HepG2 (cell line): ENCODE results near the gene EML2. TPM values are rescaled to one million over a fixed set of nuclear protein-coding genes. Genes with fewer than 3 reads are reported as not detected.

Experiments used
- ARID2 ChIP-seq: sonication (generic); formaldehyde crosslinking; IDR thresholded peaks from 2 replicates; pipeline ENCODE4 v1.8.1; 2022; ENCODE audit warnings: mild to moderate bottlenecking, missing genetic modification reagents, borderline replicate concordance
- DDIT3 ChIP-seq: sonication (generic); formaldehyde crosslinking; IDR thresholded peaks from 2 replicates; pipeline ENCODE4 v1.4.0; 2020; ENCODE audit warnings: mild to moderate bottlenecking, missing genetic modification reagents
- FOXP1 ChIP-seq, 2 experiments: fragments of 450-650 bp in 1 of 2; IDR thresholded peaks; 2 replicates each; pipeline ENCODE4 v1.6.1; 2017 to 2018; ENCODE audit warnings: antibody characterized with exemption in 1 of 2
- HMGXB4 ChIP-seq, 2 experiments: sonication (generic) in 1 of 2; formaldehyde crosslinking in 1 of 2; IDR thresholded peaks; 2 replicates each; pipeline versions ENCODE4 v1.4.0 to v1.6.1; 2018 to 2020; ENCODE audit warnings: missing genetic modification reagents in 2 of 2, borderline replicate concordance in 1 of 2, low read depth in 1 of 2, mild to moderate bottlenecking in 1 of 2, missing biosample characterization in 1 of 2
- HNRNPUL1 ChIP-seq: fragments of 200-400 bp; formaldehyde crosslinking; IDR thresholded peaks from 2 replicates; pipeline ENCODE4 v1.6.1; 2017; ENCODE audit warnings: low read depth, mild to moderate bottlenecking, low read length, moderate library complexity
- HOXA5 ChIP-seq: sonication (generic); formaldehyde crosslinking; IDR thresholded peaks from 2 replicates; pipeline ENCODE4 v1.4.0; 2020; ENCODE audit warnings: missing genetic modification reagents
- MBD4 ChIP-seq: IDR thresholded peaks from 2 replicates; pipeline ENCODE4 v1.6.1; 2012; ENCODE audit warnings: low read length, inconsistent platforms, borderline replicate concordance
- MTA3 ChIP-seq: sonication (generic); formaldehyde crosslinking; IDR thresholded peaks from 2 replicates; pipeline ENCODE4 v1.4.0; 2020; ENCODE audit warnings: missing genetic modification reagents
- MTERF4 ChIP-seq: sonication (generic); formaldehyde crosslinking; IDR thresholded peaks from 2 replicates; pipeline ENCODE4 v1.8.0; 2023; ENCODE audit warnings: mild to moderate bottlenecking, missing genetic modification reagents
- MXD1 ChIP-seq: sonication (generic); formaldehyde crosslinking; IDR thresholded peaks from 2 replicates; pipeline ENCODE4 v1.4.0; 2020; ENCODE audit warnings: mild to moderate bottlenecking, missing genetic modification reagents
- NCOA1 ChIP-seq: sonication (generic); formaldehyde crosslinking; IDR thresholded peaks from 2 replicates; pipeline ENCODE4 v1.9.0; 2021; ENCODE audit warnings: missing genetic modification reagents
- RAD51 ChIP-seq: fragments of 450-650 bp; IDR thresholded peaks from 2 replicates; pipeline ENCODE4 v1.6.1; 2016; ENCODE audit warnings: borderline replicate concordance
- REST ChIP-seq, 2 experiments: IDR thresholded peaks; 2 replicates each; pipeline ENCODE4 v1.6.1; 2011 to 2012; ENCODE audit warnings: low read length in 2 of 2, borderline replicate concordance in 1 of 2, low read depth in 1 of 2, mild to moderate bottlenecking in 1 of 2, moderate library complexity in 1 of 2
- TAF1 ChIP-seq: sonication (generic); formaldehyde crosslinking; IDR thresholded peaks from 2 replicates; pipeline ENCODE4 v1.4.0; 2020; ENCODE audit warnings: missing genetic modification reagents
- TGIF2 ChIP-seq: IDR thresholded peaks from 2 replicates; pipeline ENCODE4 v1.6.1; 2016; ENCODE audit warnings: control low read depth, missing compliant biosample characterization
- ZBTB20 ChIP-seq: sonication (generic); formaldehyde crosslinking; IDR thresholded peaks from 2 replicates; pipeline ENCODE4 v1.8.1; 2023; ENCODE audit warnings: missing genetic modification reagents, low read depth, mild to moderate bottlenecking, borderline replicate concordance
- ZC3H13 ChIP-seq: sonication (generic); formaldehyde crosslinking; IDR thresholded peaks from 2 replicates; pipeline ENCODE4 v1.8.1; 2023; ENCODE audit warnings: mild to moderate bottlenecking, missing genetic modification reagents, moderate library complexity
- ZNF264 ChIP-seq: sonication (generic); formaldehyde crosslinking; IDR thresholded peaks from 2 replicates; pipeline ENCODE4 v1.4.0; 2020; ENCODE audit warnings: missing genetic modification reagents
- ZNF3 ChIP-seq: IDR thresholded peaks from 2 replicates; pipeline ENCODE4 v1.7.0; 2017; ENCODE audit warnings: inconsistent platforms
- ZNF33B ChIP-seq: sonication (generic); formaldehyde crosslinking; IDR thresholded peaks from 2 replicates; pipeline ENCODE4 v1.5.1; 2020; ENCODE audit warnings: mild to moderate bottlenecking, missing genetic modification reagents
- ZNF547 ChIP-seq: sonication (generic); formaldehyde crosslinking; IDR thresholded peaks from 2 replicates; pipeline ENCODE4 v1.5.1; 2020; ENCODE audit warnings: mild to moderate bottlenecking, missing genetic modification reagents
- ZNF569 ChIP-seq: sonication (generic); formaldehyde crosslinking; IDR thresholded peaks from 2 replicates; pipeline ENCODE4 v1.5.0; 2020; ENCODE audit warnings: mild to moderate bottlenecking, missing genetic modification reagents, moderate library complexity, borderline replicate concordance
- ZNF792 ChIP-seq: IDR thresholded peaks from 2 replicates; pipeline ENCODE4 v1.6.1; 2016
- polyA plus RNA-seq, 8 experiments: library from polyadenylated mRNA; depleted of rRNA in 3 of 8; stranded (reverse) in 7 of 8; unstranded in 1 of 8; fragments of >200 nt; fragmentation: Illumina TruSeq in 4 of 8; extraction: Trizol in 4 of 8; gene quantifications; 2 replicates each; pipeline versions ENCODE4 v1.2.1 to v1.2.3, GENCODE V29; 2011 to 2016; ENCODE audit warnings: low read depth in 4 of 8, missing spikeins in 1 of 8, mixed read lengths in 1 of 8; ENCODE audit not compliant: insufficient read depth in 1 of 8
- total RNA-seq, 5 experiments: library from RNA; depleted of rRNA; stranded (reverse); fragments of >200 nt; fragmentation: Illumina TruSeq; extraction: Trizol; gene quantifications; 2 replicates each; pipeline ENCODE4 v1.2.3, GENCODE V29; 2016; ENCODE audit warnings: low read depth in 1 of 5

Gene EML2
- total and polyA plus RNA-seq, 2 of the 13 experiments (the other 11 are each of a cell fraction or from before 2014, with no cell fraction given): 7.3 to 12.9 TPM

GRCh38 chr19:45681391-45682015 is 42.3 kb upstream of the EML2 start (continued):
- peak; percentile 78; the same call in 1 of the 2 replicates for TF ChIP-seq MTERF4 (CRISPR knock-in tag)
- TF ChIP-seq DDIT3: no peak
- TF ChIP-seq ZNF547 (CRISPR knock-in tag): no peak
- TF ChIP-seq NCOA1 (CRISPR knock-in tag): no peak
- TF ChIP-seq HOXA5 (CRISPR knock-in tag): no peak; the same call in 1 of the 2 replicates
- TF ChIP-seq ZNF792 (CRISPR knock-in tag): 0 out of 2 replicates have a peak, but pooled peaks have one; percentile 30
- no peak for TF ChIP-seq MBD4
- no peak for TF ChIP-seq ZNF3 (CRISPR knock-in tag)
- no peak for TF ChIP-seq TGIF2 (CRISPR knock-in tag)
- TF ChIP-seq ARID2: no peak
- TF ChIP-seq ZC3H13: peak; percentile 78
- TF ChIP-seq ZNF264: no peak
- no peak for TF ChIP-seq MTA3 (CRISPR knock-in tag)
- TF ChIP-seq ZNF33B (CRISPR knock-in tag): no peak
- no peak for TF ChIP-seq HNRNPUL1
- TF ChIP-seq MXD1 (CRISPR knock-in tag): 0 out of 2 replicates have a peak, but pooled peaks have one; percentile 31
- TF ChIP-seq ZBTB20: no peak
- TF ChIP-seq ZNF569 (CRISPR knock-in tag): no peak
- TF ChIP-seq FOXP1 (IDR thresholded peaks at IDR 0.05): 0 out of 2 replicates have a peak, but pooled peaks have one; percentile 44
- peak; percentile 62; the same call in 1 of the 2 replicates for TF ChIP-seq FOXP1 (CRISPR knock-in tag; IDR thresholded peaks at IDR 0.05)
- peak; percentile 49; the same call in 1 of the 2 replicates for TF ChIP-seq TAF1 (CRISPR knock-in tag)
- TF ChIP-seq HMGXB4 (CRISPR knock-in tag; IDR thresholded peaks at IDR 0.05; ENCODE audit: borderline replicate concordance in 1 of 2, low read depth in 1 of 2): peak; percentile 93 to 95
- no peak for TF ChIP-seq RAD51
- TF ChIP-seq REST (IDR thresholded peaks at IDR 0.05; ENCODE audit: borderline replicate concordance in 1 of 2, low read depth in 1 of 2, low read length in 2 of 2): peak in 1 of 2 experiments; percentile 6; a peak in 1 of 4 replicates
